PFSK-1 (cell line): ENCODE results near the gene MPLKIP.

ENCODE experiments used
- REST ChIP-seq, 2 experiments: IDR thresholded peaks; 2 replicates each; pipeline versions ENCODE4 v1.6.1 to v1.8.0; 2011 to 2012; ENCODE audit warnings: low read depth in 2 of 2, low read length in 2 of 2, control low read depth in 1 of 2, inconsistent platforms in 1 of 2, mild to moderate bottlenecking in 1 of 2, moderate library complexity in 1 of 2; ENCODE audit not compliant: insufficient read depth in 1 of 2
- SIN3A ChIP-seq: IDR thresholded peaks from 2 replicates; pipeline ENCODE4 v1.6.1; 2012; ENCODE audit warnings: mild to moderate bottlenecking, low read length, moderate library complexity, borderline replicate concordance; ENCODE audit not compliant: insufficient read depth
- TAF1 ChIP-seq: IDR thresholded peaks from 2 replicates; pipeline ENCODE4 v1.6.1; 2012; ENCODE audit warnings: low read length, control low read depth, borderline replicate concordance; ENCODE audit not compliant: insufficient read depth

DNA sequence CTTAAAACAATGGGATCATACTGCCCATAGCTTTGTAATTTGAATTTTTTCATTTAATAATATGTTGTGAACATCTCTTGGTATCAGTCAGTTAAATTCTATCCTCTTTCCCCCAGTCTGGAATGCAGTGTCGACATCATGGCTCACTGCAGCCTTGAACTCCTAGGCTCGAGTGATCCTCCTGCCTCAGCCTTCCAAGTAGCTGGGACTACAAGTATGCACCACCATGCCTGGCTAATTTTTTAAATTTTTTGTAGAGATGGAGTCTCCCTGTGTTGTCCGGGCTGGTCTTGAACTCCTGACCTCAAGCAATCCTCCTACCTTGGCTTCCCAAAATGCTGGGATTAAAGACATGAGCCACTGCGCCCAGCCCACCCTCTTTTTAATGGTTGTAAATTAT, 34.6 kb downstream of the MPLKIP start:
- TF ChIP-seq REST (IDR thresholded peaks at IDR 0.05; ENCODE audit: insufficient read depth in 1 of 2, low read depth in 2 of 2, low read length in 2 of 2) (no peak), TAF1 (no peak), SIN3A (no peak)
